ENCODE measurements around the gene LRRN1.

GRCh38 chr3:3771567-3771966 lies 27.7 kb upstream of the LRRN1 start:
- no peak for TF ChIP-seq CTCF (IDR thresholded peaks at IDR 0.05; ENCODE audit: insufficient read depth, low read length, poor library complexity, severe bottlenecking)
- TF ChIP-seq EZH2phosphoT487 (conservative IDR thresholded peaks at IDR 0.05; ENCODE audit: low read length), result no peak
